PFSK-1 (cell line): ENCODE results near the gene EVA1A.

Experiments used
- FOXP2 ChIP-seq: optimal IDR thresholded peaks from 2 replicates; pipeline ENCODE3; 2011; ENCODE audit warnings: borderline replicate concordance, control low read depth, inconsistent platforms; ENCODE audit not compliant: insufficient read depth; ENCODE audit errors: extremely low read length, extremely low read depth
- POLR2AphosphoS5 ChIP-seq: IDR thresholded peaks from 2 replicates; pipeline ENCODE4 v1.6.1; 2012; ENCODE audit warnings: low read depth, mild to moderate bottlenecking, control low read depth, low read length, moderate library complexity
- REST ChIP-seq, 2 experiments: IDR thresholded peaks; 2 replicates each; pipeline versions ENCODE4 v1.6.1 to v1.8.0; 2011 to 2012; ENCODE audit warnings: low read depth in 2 of 2, low read length in 2 of 2, control low read depth in 1 of 2, inconsistent platforms in 1 of 2, mild to moderate bottlenecking in 1 of 2, moderate library complexity in 1 of 2; ENCODE audit not compliant: insufficient read depth in 1 of 2
- SIN3A ChIP-seq: IDR thresholded peaks from 2 replicates; pipeline ENCODE4 v1.6.1; 2012; ENCODE audit warnings: mild to moderate bottlenecking, low read length, moderate library complexity, borderline replicate concordance; ENCODE audit not compliant: insufficient read depth
- TAF1 ChIP-seq: IDR thresholded peaks from 2 replicates; pipeline ENCODE4 v1.6.1; 2012; ENCODE audit warnings: low read length, control low read depth, borderline replicate concordance; ENCODE audit not compliant: insufficient read depth

Gene EVA1A

GRCh38 chr2:75519843-75520242 is 40.9 kb downstream of the EVA1A start:
- TF ChIP-seq TAF1 (no peak), REST (IDR thresholded peaks at IDR 0.05; ENCODE audit: insufficient read depth in 1 of 2, low read depth in 2 of 2, low read length in 2 of 2) (no peak), FOXP2 (no peak), SIN3A (no peak), POLR2AphosphoS5 (no peak)

DNA sequence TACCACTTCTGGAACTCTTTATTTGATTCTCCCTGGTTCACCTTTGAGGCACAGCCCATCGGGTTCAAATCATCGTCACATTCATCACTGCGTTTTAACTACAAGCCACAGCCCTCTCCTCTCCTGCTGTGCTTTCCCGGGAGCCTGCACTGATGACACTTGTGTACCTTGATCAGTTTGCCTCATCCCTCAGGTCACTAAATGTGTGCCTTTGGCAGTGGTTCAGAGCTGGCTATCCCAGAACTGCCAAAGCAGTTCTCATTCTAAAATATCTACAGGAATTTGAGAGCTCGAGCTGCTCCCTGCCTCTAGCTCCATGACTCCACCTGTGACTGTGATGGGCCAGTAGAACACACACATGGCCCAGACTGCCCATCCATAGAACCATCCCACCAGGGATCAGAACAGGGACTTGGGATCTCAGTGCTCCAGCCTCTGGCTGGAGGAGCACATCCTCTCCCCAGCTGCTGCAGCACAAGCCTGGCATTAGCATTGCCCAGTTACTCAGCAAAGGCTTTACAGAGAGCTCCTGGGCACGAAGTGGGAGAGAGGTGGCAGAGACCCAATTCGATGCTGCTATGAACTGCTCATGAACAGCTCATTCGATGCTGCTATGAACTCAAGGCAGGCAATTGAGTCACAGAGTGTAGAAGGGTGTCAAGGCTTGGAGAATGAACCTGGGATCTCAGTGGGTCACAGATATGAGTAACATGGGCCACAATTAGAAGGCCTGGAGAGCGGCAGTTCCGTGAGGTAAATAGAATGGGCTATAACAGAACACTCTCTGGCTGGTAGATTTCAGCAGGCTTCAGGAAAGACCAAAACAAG is 41.9 kb downstream of the EVA1A start:
- TF ChIP-seq POLR2AphosphoS5: no peak
- no peak for TF ChIP-seq REST (IDR thresholded peaks at IDR 0.05; ENCODE audit: insufficient read depth in 1 of 2, low read depth in 2 of 2, low read length in 2 of 2)
- TF ChIP-seq TAF1: no peak
- no peak for TF ChIP-seq FOXP2
- TF ChIP-seq SIN3A: no peak

- TF ChIP-seq REST (IDR thresholded peaks at IDR 0.05; ENCODE audit: insufficient read depth in 1 of 2, low read depth in 2 of 2, low read length in 2 of 2): no peak
- no peak for TF ChIP-seq SIN3A
- TF ChIP-seq FOXP2: no peak
- no peak for TF ChIP-seq TAF1
- TF ChIP-seq POLR2AphosphoS5: no peak
These were observed 43.0 kb downstream of the EVA1A start for GRCh38 chr2:75517547-75518230.

DNA sequence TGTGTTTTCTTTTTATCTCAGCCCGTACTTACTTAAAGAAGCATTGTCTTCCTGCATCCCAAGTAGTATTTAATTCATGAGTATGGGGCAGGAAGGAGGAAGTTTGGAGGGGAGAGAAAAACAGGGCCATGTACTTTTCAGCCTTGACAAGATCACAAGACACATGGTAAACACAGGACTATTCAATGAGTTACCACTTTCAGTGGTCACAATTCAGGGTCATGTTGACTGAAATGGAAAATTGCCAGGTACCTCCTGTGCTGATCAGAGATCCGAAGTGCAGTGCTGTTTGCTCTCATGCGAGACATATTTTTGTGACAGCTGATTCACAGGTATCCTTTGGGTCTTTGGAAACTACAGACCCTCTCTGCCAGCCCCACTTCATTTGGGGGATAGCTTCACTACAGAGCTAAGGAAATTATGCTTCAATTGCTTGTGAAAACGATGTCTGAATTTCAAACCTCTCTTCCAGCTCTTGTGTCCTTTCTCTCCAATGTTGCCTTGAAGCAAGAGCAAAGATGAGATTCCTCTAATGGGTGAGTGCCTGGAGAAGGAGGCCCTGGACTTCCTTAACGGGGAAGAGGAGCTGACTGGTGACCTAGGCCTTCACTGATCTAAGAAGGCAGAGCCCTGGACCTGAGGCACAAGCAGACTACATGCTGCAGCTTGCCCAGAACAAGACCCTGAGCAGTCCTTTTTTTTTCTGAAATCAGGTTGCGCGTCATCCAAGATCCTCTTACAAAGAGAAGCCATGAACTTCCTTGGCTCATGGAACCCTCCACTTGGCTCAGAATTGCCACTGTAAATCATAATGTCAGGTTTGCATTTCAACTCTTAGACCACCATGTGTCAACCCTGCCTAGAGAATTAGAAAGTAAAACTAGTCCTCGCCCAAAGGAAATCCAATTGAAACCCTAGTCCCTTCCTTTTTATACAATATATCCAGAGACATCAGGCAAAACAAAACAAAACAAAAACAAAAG is 44.1 kb downstream of the EVA1A start:
- TF ChIP-seq SIN3A (no peak), REST (IDR thresholded peaks at IDR 0.05; ENCODE audit: insufficient read depth in 1 of 2, low read depth in 2 of 2, low read length in 2 of 2) (no peak), FOXP2 (no peak)
